Measurements from ENCODE around the gene FOXL2NB.

- TF ChIP-seq CTCF (IDR thresholded peaks at IDR 0.05) (no peak), POLR2A (IDR thresholded peaks at IDR 0.05) (peak in 1 of 2 donors; percentile 20), POLR2AphosphoS5 (IDR thresholded peaks at IDR 0.05; ENCODE audit: insufficient read depth in 1 of 2, low read depth in 1 of 2) (peak in 1 of 2 donors; percentile 86)
Observed at GRCh38 chr3:138946663-138947494, at the start of gene FOXL2NB, which contains the start of gene FOXL2.
